ENCODE data around the gene KCNH6.

KCNH6 gene

DNA sequence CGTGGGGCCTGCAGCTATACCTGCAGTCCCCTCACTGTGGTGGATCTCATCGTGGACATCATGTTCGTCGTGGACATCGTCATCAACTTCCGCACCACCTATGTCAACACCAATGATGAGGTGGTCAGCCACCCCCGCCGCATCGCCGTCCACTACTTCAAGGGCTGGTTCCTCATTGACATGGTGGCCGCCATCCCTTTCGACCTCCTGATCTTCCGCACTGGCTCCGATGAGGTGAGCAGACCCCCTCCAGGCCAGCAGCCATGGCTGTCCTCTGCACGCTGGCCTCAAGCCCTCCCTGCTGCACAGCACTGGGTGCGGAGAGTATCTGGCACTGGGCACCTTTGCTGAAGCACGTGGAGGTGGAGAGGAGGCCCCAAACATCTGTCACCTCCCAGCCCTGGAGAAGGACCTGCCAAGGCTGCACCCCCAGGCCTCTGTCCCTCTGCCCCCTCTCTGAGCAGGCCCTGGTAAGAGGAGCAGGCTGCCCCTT, 11.0 kb downstream of the KCNH6 start:
- no peak for DNase-seq

- no peak for DNase-seq
Observed at GRCh38 chr17:63534816-63535455, 11.8 kb downstream of the KCNH6 start.

DNA sequence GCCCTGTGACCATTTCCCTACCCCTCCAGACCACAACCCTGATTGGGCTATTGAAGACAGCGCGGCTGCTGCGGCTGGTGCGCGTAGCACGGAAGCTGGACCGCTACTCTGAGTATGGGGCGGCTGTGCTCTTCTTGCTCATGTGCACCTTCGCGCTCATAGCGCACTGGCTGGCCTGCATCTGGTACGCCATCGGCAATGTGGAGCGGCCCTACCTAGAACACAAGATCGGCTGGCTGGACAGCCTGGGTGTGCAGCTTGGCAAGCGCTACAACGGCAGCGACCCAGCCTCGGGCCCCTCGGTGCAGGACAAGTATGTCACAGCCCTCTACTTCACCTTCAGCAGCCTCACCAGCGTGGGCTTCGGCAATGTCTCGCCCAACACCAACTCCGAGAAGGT, 12.5 kb downstream of the KCNH6 start:
- no peak for DNase-seq

DNA sequence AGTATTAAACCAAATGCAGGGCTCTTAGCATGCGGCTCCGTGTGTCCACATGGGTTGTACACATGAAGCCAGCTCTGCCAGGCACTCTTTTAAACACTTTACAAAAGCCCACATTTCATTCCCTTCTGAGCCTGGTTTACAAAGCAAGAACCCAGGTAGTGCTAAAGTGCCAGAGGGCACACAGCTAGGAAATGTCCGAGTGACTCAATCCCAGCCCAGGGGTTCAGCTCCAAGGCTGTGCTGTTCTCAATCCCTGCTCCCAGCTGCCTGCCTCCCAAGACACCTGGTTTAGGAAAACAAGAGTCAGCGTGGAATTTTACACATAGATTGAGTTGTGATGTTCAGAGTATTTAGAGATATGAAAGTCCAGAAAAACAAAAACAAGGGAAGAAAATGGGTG, 13.8 kb downstream of the KCNH6 start:
- no peak for DNase-seq

GRCh38 chr17:63537991-63538692, 15.0 kb downstream of the KCNH6 start:
- peak; percentile 20 for DNase-seq

DNA sequence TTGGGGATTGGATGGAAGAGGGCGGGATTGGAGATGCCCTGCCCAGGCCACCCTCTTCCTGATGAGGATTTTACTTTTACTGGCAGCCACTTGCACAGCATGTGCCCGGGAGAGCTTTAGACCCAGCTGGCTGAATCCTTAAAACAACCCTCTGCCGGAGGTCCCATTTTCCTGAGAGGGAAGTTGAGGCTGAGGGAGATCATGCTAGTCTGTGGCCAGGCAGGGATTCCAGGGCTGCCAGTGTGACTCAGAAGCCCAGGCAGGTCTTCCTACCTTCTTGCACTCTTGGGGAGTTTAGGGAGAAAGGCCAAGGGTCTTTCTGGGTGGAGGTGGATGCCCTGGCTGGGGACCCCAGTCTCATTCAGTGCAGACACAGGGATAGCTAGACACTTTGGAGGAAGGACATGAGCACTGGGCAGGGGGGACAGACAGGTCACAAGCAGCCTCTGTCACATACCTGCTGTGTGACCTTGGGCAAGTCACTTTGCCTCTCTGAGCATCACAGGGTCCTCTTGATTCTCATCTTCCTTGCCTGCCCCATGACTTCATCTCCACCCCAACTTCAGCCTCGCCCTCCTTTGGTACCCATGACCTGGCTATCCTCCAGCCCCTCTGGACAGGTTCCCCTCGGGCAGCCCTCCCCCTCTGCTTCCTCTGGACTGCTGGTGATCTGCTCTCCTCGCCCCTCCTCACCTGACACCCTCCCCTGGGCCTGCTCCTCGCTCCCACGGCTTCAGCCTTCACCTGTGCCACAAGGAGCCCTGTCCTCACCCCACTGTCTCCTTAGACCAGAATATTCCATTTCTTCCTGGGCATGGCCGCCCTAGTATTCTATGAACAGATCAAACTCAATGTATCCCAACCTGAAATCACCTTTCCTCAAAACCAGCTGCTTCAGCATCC, 15.8 kb downstream of the KCNH6 start:
- DNase-seq, result no peak

- no peak for DNase-seq
Observed at GRCh38 chr17:63540590-63540989, 17.4 kb downstream of the KCNH6 start.

DNA sequence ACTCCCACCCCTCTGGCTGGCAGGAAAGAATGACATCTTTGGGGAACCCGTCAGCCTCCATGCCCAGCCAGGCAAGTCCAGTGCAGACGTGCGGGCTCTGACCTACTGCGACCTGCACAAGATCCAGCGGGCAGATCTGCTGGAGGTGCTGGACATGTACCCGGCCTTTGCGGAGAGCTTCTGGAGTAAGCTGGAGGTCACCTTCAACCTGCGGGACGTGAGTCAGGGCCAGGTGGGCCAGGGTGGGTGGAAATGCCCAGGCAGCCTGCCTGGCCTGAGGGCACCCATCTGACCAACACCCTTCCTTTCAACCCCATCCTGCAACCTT, 19.0 kb downstream of the KCNH6 start:
- DNase-seq, result no peak

GRCh38 chr17:63542942-63543821, 20.0 kb downstream of the KCNH6 start:
- DNase-seq, result no peak

GRCh38 chr17:63543822-63544420, 20.8 kb downstream of the KCNH6 start:
- no peak for DNase-seq

- no peak for DNase-seq
Observed at GRCh38 chr17:63544467-63545301, 21.5 kb downstream of the KCNH6 start.

DNA sequence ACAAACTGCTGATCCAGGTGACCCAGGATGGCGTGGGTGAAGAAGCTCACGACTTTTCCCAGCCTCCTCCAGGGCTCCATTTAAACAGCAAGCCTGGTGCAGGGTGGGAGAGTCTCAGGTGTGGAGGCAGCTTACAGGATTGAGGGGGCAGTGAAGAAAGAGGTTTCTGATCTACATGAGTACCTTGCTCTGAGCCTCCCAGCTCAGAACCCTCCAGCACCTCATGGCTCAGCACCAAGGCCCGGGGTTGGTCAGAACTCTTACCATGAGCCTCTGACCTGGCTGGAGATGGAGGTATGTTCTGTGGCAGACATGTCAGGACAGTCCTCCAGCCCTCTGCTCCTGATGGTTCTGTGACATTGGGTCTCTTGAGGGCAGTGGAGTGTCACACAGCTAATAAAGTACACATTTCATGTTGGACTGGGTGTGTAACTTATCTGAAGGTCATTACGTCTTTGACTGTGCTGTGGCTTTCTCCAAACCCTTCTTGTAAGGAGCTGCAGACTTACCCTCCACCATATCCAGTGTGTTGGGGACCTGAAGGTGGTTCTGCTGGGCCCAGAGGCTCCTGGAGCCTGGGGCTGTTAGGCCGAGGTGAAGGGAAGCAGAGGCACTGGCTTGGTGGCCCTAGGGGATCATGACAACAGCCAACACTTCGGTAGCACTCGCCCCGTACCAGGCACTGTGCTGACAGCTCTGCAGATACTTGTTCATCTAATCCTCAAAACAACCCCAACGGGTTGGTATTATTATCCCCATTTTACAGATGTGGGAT, 23.3 kb downstream of the KCNH6 start:
- no peak for DNase-seq

GRCh38 chr17:63547083-63547523, 23.9 kb downstream of the KCNH6 start:
- no peak for DNase-seq

DNA sequence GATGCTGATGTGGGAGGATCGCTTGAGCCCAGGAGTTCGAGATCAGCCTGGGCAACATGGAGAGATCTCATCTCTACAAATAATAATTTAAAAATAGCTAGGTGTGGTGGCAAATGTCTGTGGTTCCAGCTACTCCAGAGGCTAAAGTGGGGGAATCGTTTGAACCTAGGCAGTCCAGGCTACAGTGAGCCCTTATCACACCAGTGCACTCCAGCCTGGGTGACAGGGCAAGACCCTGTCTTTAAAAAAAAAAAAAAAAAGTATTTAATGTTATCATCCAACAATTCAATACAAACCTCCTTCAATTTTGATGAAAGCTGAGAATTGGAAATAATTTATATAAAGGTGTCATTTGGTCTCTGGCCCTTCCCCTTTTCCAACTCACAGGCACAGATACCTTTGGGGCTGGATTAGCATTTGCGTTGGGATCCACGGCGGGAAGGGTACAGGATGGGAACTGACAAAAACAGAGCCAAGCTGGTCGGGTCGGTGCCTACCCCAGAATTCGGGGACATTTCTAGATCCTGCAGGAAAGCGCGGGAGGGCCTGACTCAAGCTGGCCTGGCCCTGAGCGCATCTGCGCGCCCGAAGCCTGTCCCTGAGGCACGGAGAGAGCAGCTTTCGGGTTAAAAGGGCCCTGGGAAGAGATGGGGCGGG, 26.3 kb downstream of the KCNH6 start:
- DNase-seq, result peak; percentile 89

GRCh38 chr17:63549946-63550816, 27.0 kb downstream of the KCNH6 start, which contains the start of gene DCAF7:
TSS of gene DCAF7 (plus strand) at chr17:63550477. CDS start at chr17:63550678, 201 bp downstream.
- peak; percentile 100 for DNase-seq

DNA sequence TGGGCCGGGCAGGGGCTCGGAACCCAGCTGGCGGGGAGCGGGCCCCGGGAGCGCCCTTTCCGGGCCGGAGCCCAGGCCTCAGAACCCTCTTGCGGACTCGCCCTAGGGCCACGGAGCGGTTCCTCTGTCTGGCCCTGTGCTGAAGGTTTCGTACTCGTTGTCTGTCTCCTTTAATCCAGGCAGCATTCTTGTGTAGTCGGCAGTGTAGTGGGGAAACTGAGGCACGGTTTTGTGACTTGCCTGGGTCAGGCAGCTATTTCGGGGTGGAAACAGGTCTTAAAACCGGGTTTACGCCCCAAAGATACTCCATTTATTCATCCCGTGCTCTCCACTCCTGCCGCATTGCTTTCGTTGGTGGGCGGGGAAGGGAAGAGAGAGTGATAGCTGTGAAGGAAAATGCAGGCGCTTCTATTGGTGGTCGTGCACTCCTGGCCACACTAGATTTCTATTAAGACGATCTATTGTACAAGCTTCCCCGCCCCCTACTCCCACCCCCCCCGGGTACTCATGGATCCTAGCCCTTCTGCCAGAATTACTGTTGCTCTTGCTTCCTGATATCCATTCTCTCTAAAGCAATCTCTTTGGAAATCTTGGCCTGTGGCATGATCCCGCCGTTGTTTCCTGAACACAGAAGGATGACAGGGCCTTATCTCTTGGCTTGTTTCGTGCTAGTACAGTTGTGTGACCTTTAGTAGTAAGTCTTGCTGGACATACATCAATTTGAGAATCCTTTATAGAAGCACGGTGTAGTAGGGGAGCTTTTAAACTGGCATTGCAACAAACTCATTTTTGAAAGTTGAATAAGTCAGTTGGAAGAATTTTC, 27.9 kb downstream of the KCNH6 start:
- DNase-seq, result peak; percentile 83

DNA sequence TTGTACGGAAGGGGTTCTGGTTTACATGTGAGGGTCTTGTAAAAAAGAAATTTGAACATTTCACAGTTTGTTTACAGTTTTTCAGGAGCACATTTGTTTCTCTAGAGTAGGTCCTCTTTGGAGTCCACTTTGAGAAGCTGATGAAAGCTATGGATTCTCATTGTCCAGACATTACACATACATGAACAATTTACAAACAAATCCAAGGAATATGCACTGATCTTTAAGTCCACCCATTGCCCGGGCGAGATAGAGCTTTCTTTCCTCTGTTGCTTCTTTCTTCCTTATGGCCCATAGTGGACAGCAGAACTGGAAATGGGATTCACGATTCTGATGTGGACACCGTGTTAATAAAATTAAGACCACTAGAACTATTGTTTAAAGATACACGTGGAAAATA, 29.1 kb downstream of the KCNH6 start:
- no peak for DNase-seq
